SU-DHL-6 (cell line): ENCODE measurements around the gene EEFSEC.

ENCODE experiments used
- H2AFZ ChIP-seq: fragments of 200-600 bp; sonication (generic); 2 replicates; pipeline ENCODE4 v1.6.1; 2014; ENCODE audit warnings: low read depth, mild to moderate bottlenecking, moderate library complexity, mixed read lengths, antibody characterized with exemption, low read length; ENCODE audit not compliant: severe bottlenecking
- H3F3A ChIP-seq: fragments of 200-600 bp; shearing (Covaris generic); 2 replicates; pipeline ENCODE4 v1.6.0; 2016; ENCODE audit warnings: antibody characterized with exemption, mild to moderate bottlenecking; ENCODE audit not compliant: insufficient read depth
- H3K27ac ChIP-seq: fragments of 200-600 bp; sonication (generic); 2 replicates; pipeline ENCODE4 v1.5.1; 2016; ENCODE audit warnings: low read depth, mild to moderate bottlenecking, low read length, moderate library complexity, mixed read lengths
- H3K27me3 ChIP-seq: fragments of 200-600 bp; sonication (generic), shearing (Covaris generic); 2 replicates; pipeline ENCODE4 v1.6.0; 2014; ENCODE audit warnings: mild to moderate bottlenecking, low read length
- H3K36me3 ChIP-seq: fragments of 200-600 bp; sonication (generic); 2 replicates; pipeline ENCODE4 v1.6.1; 2014; ENCODE audit warnings: mild to moderate bottlenecking, low read length, mixed read lengths
- H3K4me2 ChIP-seq: fragments of 300-600, 200-600 bp; shearing (Covaris generic), sonication (generic); 2 replicates; pipeline ENCODE4 v1.6.0; 2014; ENCODE audit warnings: low read length, low read depth, mild to moderate bottlenecking; ENCODE audit not compliant: poor library complexity, severe bottlenecking
- H3K4me3 ChIP-seq: fragments of 200-600 bp; sonication (generic); 2 replicates; pipeline ENCODE4 v1.5.1; 2014; ENCODE audit warnings: antibody characterized with exemption, low read length, mild to moderate bottlenecking, mixed read lengths; ENCODE audit not compliant: insufficient read depth, poor library complexity, severe bottlenecking
- H3K79me2 ChIP-seq: fragments of 200-600 bp; sonication (generic); 2 replicates; pipeline ENCODE4 v1.6.1; 2014; ENCODE audit warnings: mild to moderate bottlenecking, low read length, moderate library complexity; ENCODE audit not compliant: insufficient read depth
- H3K9ac ChIP-seq: fragments of 200-600 bp; sonication (generic); 2 replicates; pipeline ENCODE4 v1.7.0; 2014; ENCODE audit warnings: mild to moderate bottlenecking, low read length
- H3K9me2 ChIP-seq: fragments of 200-600 bp; sonication (generic); replicated peaks from 2 replicates; pipeline ENCODE4 v1.6.1; 2014; ENCODE audit warnings: low read length; ENCODE audit not compliant: insufficient read depth
- H3K9me3 ChIP-seq: fragments of 200-600 bp; sonication (generic); 2 replicates; pipeline ENCODE4 v1.6.1; 2014; ENCODE audit warnings: low read length, mixed read lengths; ENCODE audit not compliant: insufficient read depth
- H4K20me1 ChIP-seq: fragments of 200-600 bp; sonication (generic); 2 replicates; pipeline ENCODE4 v1.6.1; 2014; ENCODE audit warnings: low read depth, mild to moderate bottlenecking, antibody characterized with exemption, low read length, moderate library complexity, mixed read lengths
- EZH2phosphoT487 ChIP-seq: fragments of 200-600 bp; sonication (generic), shearing (Covaris generic); conservative IDR thresholded peaks from 2 replicates; pipeline ENCODE4 v1.6.1; 2018; ENCODE audit warnings: mild to moderate bottlenecking, antibody characterized with exemption, low read length, moderate library complexity, mixed read lengths
- TF ChIP-seq, protein P1 (sequence below): fragments of 200-600 bp; sonication (generic); IDR thresholded peaks from one replicate; pipeline ENCODE4 v1.5.1; 2017; ENCODE audit warnings: antibody characterized with exemption, mild to moderate bottlenecking, low read length, moderate library complexity; ENCODE audit not compliant: insufficient read depth, poor library complexity, severe bottlenecking

EEFSEC gene

DNA sequence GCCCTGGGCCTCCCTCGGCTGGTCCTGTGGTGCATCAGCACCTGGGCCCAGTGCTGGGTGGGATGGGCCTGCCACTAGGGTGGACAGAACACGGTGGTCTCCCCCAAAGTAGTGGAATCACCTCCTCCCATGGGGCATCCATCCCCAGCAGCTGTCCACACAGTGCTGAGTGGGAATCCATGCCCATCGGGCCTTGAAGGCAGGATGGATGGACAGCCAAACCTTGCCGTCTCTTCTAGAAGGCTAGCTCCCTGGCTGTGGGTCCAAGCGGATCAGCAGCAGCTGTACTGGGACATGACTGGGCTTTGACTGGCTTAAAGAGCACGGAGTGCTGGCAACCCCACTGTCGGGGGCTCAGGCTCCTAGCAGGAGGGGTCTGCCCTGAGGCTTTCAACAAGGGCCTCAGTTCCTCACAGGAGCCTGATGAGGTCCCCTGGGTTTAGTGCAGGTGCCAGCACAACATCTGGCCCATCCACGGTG is 189.5 kb downstream of the EEFSEC start:
- no peaks in the 10 kb centered on the region for H3K9me3 ChIP-seq
- H3K4me2 ChIP-seq = no peak overlapping the region
- H3K27me3 ChIP-seq = no peaks in the 10 kb centered on the region
- no peaks in the 10 kb centered on the region for H3K79me2 ChIP-seq
- no peaks in the 10 kb centered on the region for H3K36me3 ChIP-seq
- no peak overlapping the region for H2AFZ ChIP-seq
- H3K9me2 ChIP-seq = no peaks in the 10 kb centered on the region
- H3K4me3 ChIP-seq = no peak overlapping the region
- H3K9ac ChIP-seq = no peak overlapping the region
- no peaks in the 10 kb centered on the region for H4K20me1 ChIP-seq
- H3F3A ChIP-seq = no peaks in the 10 kb centered on the region
- no peak for TF ChIP-seq EZH2phosphoT487
- TF ChIP-seq, protein P1, sequence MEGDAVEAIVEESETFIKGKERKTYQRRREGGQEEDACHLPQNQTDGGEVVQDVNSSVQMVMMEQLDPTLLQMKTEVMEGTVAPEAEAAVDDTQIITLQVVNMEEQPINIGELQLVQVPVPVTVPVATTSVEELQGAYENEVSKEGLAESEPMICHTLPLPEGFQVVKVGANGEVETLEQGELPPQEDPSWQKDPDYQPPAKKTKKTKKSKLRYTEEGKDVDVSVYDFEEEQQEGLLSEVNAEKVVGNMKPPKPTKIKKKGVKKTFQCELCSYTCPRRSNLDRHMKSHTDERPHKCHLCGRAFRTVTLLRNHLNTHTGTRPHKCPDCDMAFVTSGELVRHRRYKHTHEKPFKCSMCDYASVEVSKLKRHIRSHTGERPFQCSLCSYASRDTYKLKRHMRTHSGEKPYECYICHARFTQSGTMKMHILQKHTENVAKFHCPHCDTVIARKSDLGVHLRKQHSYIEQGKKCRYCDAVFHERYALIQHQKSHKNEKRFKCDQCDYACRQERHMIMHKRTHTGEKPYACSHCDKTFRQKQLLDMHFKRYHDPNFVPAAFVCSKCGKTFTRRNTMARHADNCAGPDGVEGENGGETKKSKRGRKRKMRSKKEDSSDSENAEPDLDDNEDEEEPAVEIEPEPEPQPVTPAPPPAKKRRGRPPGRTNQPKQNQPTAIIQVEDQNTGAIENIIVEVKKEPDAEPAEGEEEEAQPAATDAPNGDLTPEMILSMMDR = no peak
- H3K27ac ChIP-seq = no peak overlapping the region

DNA sequence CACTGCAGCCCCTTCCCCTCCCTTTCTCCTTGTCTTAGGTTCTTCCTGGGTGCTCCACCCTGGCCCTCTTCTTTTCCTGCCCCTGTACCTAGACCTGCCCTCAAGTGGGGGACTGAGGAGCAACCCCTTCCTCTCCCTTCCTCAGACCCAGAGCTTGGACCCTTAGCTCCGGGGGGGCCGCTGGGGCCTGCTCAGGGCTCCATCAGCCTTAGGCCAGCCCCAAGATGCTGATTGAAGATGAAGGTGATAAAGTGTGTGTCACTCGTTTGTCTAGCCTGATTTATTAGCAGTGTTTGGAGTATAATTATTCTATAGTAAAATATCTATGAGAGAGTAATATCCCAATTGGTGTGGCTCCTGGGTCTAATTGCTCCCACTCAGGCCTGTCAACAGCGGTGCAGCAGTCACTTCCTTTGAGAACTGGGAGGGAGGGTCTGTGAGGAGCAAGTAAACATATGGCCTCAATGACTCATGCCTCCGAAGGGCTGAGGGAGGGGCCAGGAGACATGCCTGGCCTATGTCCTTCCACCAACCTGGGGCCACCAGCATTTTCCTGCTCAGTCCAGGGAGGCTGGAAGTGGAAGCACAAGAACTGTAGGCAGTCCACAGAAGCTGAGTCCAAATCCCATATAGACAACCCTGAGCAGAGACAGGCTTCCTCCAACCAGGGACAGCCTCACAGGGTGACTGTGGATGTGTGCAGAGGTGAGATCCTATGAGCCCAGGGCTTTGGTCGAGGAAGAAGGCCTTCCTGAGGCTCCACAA is 190.2 kb downstream of the EEFSEC start:
- Histone ChIP-seq H4K20me1 (no peaks in the 10 kb centered on the region), H3F3A (no peaks in the 10 kb centered on the region), H3K27ac (no peak overlapping the region), H3K4me3 (no peak overlapping the region), H3K9me2 (no peaks in the 10 kb centered on the region), H3K9ac (no peak overlapping the region), H3K79me2 (no peaks in the 10 kb centered on the region), H3K27me3 (no peaks in the 10 kb centered on the region), H2AFZ (no peak overlapping the region), H3K36me3 (no peaks in the 10 kb centered on the region), H3K4me2 (no peak overlapping the region), H3K9me3 (no peaks in the 10 kb centered on the region)
- no peak for TF ChIP-seq EZH2phosphoT487
- TF ChIP-seq, protein P1 = no peak

- Histone ChIP-seq H3K36me3 (no peaks in the 10 kb centered on the region), H3K27me3 (no peaks in the 10 kb centered on the region), H3F3A (no peaks in the 10 kb centered on the region), H4K20me1 (no peaks in the 10 kb centered on the region), H2AFZ (no peak overlapping the region), H3K4me2 (no peak overlapping the region), H3K27ac (no peak overlapping the region), H3K79me2 (no peaks in the 10 kb centered on the region), H3K9ac (no peak overlapping the region), H3K4me3 (no peak overlapping the region), H3K9me3 (no peaks in the 10 kb centered on the region), H3K9me2 (no peaks in the 10 kb centered on the region)
- TF ChIP-seq, protein P1 = no peak
- no peak for TF ChIP-seq EZH2phosphoT487
Observed at GRCh38 chr3:128344052-128344735, 190.9 kb downstream of the EEFSEC start.
